Breast epithelium (tissue), 4 donors: ENCODE measurements around the gene MEF2C. TPM values are rescaled to one million over a fixed set of nuclear protein-coding genes. Genes with fewer than 3 reads are reported as not detected.

ENCODE experiments used
- DNase-seq, 2 donors: peaks; one replicate each; pipeline ENCODE4 v3.0.0-alpha.2; 2019; ENCODE audit warnings: low spot score in 2 of 2
- H3K27ac ChIP-seq, 2 donors: fragments of 200-600 bp; sonication (generic) in 1 of 2; one replicate each; pipeline ENCODE4 v1.5.1; 2016 to 2019; ENCODE audit warnings: mild to moderate bottlenecking in 1 of 2
- H3K27me3 ChIP-seq, 2 donors: fragments of 200-600 bp; sonication (generic) in 1 of 2; one replicate each; pipeline versions ENCODE4 v1.5.1 to v1.6.0; 2017 to 2019; ENCODE audit warnings: control low read depth in 1 of 2, mild to moderate bottlenecking in 1 of 2
- H3K36me3 ChIP-seq: fragments of 200-600 bp; one replicate; pipeline ENCODE4 v1.5.1; 2019
- H3K4me1 ChIP-seq, 2 donors: fragments of 200-600 bp; sonication (generic); one replicate each; pipeline ENCODE4 v1.5.1; 2016 to 2019; ENCODE audit warnings: control low read depth in 1 of 2
- H3K4me3 ChIP-seq, 3 donors: fragments of 200-600 bp; sonication (generic); 1 replicate in 2 of 3; 2 replicates in 1 of 3; pipeline ENCODE4 v1.5.1; 2016 to 2019; ENCODE audit warnings: mild to moderate bottlenecking in 3 of 3, moderate library complexity in 2 of 3
- H3K9me3 ChIP-seq, 2 donors: fragments of 200-600 bp; sonication (generic) in 1 of 2; one replicate each; pipeline ENCODE4 v1.5.1; 2016 to 2019; ENCODE audit warnings: control low read depth in 1 of 2
- POLR2A ChIP-seq: fragments of 450-650 bp; IDR thresholded peaks from one replicate; pipeline ENCODE4 v1.6.1; 2016; ENCODE audit warnings: antibody characterized with exemption, mild to moderate bottlenecking, moderate library complexity
- POLR2AphosphoS5 ChIP-seq, 3 donors: sonication (generic); formaldehyde crosslinking; IDR thresholded peaks; one replicate each; pipeline ENCODE4 v1.6.1; 2017; ENCODE audit warnings: antibody characterized with exemption in 3 of 3
- intact Hi-C: fragments of 100-400 bp; cut with DNase I; formaldehyde crosslinking; loops from one replicate; pipeline ENCODE4 v1.15.1; 2023; ENCODE audit warnings: low total_unique reads
- total RNA-seq, 3 donors: library from RNA; depleted of rRNA; stranded (reverse); fragments of >200 nt; gene quantifications; one replicate each; pipeline ENCODE4 v1.1.0, GENCODE V29; 2016
- TF ChIP-seq, protein P1 (sequence below), 3 donors: fragments of 450-650 bp; IDR thresholded peaks; one replicate each; pipeline ENCODE4 v1.5.1; 2016 to 2017; ENCODE audit warnings: antibody characterized with exemption in 3 of 3, mild to moderate bottlenecking in 3 of 3, moderate library complexity in 3 of 3

Gene MEF2C
- total RNA-seq, 3 donors from 2014 or later = 27.4 to 41.8 (median 32.1) TPM

DNA sequence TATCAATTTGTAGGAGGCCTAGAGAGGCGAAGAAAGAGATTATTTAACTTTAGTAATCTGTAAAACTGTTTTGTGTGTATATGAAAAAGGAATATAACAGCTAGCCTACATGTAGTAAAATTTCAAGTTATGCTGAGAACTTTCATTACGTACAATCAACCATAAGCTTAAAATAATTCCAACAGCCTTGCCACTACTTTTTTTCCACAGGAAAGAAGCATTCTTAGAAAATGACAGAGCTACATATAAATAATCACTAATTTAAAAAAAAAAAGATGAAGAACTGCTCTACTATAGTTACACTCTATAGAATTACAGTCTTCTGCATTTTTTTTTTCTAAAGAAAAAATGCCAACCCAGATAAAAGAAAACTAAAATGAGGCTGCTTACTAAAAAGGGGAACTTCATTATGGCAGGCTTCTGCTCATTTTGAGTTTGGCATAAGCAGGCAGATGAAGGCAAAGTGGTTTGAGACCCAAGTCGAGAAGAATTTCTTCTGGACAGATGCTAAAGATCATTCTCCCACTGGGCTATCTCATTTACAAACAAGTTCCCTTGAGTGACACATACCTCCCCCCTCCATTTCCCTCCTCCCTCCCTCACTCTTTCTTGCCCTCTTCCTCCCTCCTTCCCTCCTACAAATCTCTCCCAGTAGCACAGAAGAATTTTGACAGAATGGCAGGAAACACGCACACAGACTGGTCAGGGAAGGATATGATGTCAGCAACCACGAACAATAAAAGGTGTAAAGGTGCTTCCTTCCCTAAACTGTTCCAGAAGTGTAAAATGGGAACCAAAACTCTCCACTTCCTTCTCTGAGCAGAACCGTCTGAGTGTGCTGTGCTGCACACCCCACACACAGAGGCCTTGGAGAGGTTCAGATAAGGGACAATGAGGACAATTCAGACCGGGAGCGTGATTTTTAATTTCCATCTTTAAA lies 56.1 kb downstream of the MEF2C start:
- Histone ChIP-seq H3K4me3 (peak overlapping the region in 1 of 3 donors; percentile 13), H3K9me3 (no peaks in the 10 kb centered on the region), H3K36me3 (no peaks in the 10 kb centered on the region), H3K27ac (peak overlapping the region; percentile 40 to 70), H3K27me3 (no peaks in the 10 kb centered on the region), H3K4me1 (no peaks in the 10 kb centered on the region)
- TF ChIP-seq POLR2AphosphoS5 (IDR thresholded peaks at IDR 0.05) = peak in 2 of 3 donors; percentile 64 to 72
- no peak for TF ChIP-seq POLR2A
- intact Hi-C loops = no loop called here
- DNase-seq = no peak

DNA sequence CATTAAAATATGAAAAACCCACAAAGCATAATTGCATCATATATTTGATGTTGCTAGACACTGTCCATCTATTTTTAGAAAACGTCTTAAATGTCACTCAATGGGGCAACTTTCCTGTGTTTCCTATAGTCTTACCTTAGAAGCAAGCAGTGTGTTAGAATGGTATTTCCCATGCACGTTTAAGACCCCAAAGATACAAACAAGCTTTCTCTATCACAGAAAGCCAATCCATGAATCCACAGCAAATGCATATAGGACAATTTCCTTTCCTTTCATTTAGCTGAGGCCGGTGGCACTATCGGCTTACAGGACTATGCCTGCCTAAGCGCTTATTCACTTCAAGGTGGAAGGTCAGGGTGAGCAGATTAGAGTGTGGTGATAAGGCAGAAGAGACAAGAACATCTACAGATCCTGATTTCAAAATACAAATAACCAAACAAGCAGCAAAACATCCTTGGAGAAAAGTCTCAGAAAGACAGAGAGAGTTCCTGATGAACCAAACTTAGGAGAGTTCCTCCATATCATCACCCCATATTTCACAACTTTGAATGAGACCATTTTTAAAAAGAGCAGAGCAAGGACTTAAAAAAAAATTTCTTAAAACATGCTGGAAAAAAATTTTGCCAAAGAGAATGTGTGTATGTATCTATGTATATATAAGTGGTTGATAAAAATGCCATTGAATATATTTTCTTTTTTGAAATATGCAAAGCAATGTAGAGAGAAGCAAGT lies 57.2 kb downstream of the MEF2C start:
- Histone ChIP-seq H3K4me1 (no peaks in the 10 kb centered on the region), H3K36me3 (no peaks in the 10 kb centered on the region), H3K9me3 (no peaks in the 10 kb centered on the region), H3K4me3 (no peak overlapping the region), H3K27ac (peak overlapping the region; percentile 21 to 76), H3K27me3 (no peaks in the 10 kb centered on the region)
- no peak for DNase-seq
- TF ChIP-seq POLR2A (no peak), POLR2AphosphoS5 (IDR thresholded peaks at IDR 0.05) (no peak)
- TF ChIP-seq, protein P1, sequence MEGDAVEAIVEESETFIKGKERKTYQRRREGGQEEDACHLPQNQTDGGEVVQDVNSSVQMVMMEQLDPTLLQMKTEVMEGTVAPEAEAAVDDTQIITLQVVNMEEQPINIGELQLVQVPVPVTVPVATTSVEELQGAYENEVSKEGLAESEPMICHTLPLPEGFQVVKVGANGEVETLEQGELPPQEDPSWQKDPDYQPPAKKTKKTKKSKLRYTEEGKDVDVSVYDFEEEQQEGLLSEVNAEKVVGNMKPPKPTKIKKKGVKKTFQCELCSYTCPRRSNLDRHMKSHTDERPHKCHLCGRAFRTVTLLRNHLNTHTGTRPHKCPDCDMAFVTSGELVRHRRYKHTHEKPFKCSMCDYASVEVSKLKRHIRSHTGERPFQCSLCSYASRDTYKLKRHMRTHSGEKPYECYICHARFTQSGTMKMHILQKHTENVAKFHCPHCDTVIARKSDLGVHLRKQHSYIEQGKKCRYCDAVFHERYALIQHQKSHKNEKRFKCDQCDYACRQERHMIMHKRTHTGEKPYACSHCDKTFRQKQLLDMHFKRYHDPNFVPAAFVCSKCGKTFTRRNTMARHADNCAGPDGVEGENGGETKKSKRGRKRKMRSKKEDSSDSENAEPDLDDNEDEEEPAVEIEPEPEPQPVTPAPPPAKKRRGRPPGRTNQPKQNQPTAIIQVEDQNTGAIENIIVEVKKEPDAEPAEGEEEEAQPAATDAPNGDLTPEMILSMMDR (IDR thresholded peaks at IDR 0.05) = no peak
- intact Hi-C loops = no loop called here

DNA sequence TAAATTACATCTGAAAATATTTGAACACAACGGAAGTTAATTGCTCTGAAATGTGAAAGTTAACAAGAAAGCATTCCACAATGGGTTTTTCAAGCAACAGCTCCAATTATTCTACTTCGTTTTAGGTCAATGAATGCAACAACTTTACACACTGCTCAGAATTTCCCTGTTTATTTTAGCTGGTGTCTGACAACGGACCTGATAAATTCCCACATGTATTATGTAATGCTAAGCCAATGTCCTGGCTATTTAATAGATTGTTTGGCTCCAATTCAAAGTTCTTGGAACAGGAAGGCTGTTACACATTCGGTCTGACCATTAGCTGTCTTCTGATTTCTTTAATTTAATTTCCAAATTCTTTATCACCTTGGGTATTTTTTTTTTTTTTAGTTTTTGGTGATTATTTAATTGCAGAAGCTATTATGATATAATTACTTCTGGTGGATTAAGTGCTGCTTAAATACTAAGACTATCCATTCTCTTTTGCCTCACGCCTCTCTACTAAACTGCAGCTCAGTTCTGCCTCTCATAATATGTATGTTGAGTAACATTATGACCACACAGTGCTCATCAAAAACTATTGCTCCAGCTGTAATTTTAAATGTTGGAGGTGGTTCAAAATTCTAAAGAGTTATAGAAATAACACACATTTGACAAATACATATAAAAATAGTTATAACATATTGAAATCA lies 57.9 kb downstream of the MEF2C start:
- TF ChIP-seq POLR2A = no peak
- TF ChIP-seq, protein P1 (IDR thresholded peaks at IDR 0.05) = no peak
- TF ChIP-seq POLR2AphosphoS5 (IDR thresholded peaks at IDR 0.05) = no peak
- no peak for DNase-seq
- H3K4me3 ChIP-seq = no peak overlapping the region
- intact Hi-C loops = no loop called here
- H3K27ac ChIP-seq = peak overlapping the region; percentile 21 to 76
- no peaks in the 10 kb centered on the region for H3K36me3 ChIP-seq
- H3K4me1 ChIP-seq = no peaks in the 10 kb centered on the region
- H3K27me3 ChIP-seq = no peaks in the 10 kb centered on the region
- no peaks in the 10 kb centered on the region for H3K9me3 ChIP-seq

DNA sequence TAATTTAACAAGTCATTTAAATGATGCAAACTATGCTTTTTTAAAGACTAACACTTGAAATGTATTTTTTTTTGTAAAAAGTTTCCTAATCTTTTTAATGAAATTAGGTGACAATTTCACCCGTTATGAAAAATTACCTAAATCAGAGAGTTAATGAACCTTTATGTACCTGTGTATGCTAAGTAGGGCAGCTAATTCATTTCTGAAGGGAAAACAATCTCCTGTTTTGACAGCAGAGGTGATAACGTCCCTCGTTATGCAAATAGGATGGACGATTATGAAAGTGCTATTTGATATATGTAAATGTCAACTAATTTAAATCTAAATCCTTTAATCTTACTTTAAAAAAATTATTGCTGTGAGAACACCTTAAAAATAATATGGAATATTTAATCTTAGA lies 58.8 kb downstream of the MEF2C start:
- intact Hi-C loops = no loop called here
- Histone ChIP-seq H3K4me1 (no peaks in the 10 kb centered on the region), H3K27ac (no peak overlapping the region), H3K4me3 (no peak overlapping the region), H3K9me3 (no peaks in the 10 kb centered on the region), H3K27me3 (no peaks in the 10 kb centered on the region), H3K36me3 (no peaks in the 10 kb centered on the region)
- TF ChIP-seq POLR2A (no peak), POLR2AphosphoS5 (IDR thresholded peaks at IDR 0.05) (no peak)
- TF ChIP-seq, protein P1 (IDR thresholded peaks at IDR 0.05) = no peak
- no peak for DNase-seq

DNA sequence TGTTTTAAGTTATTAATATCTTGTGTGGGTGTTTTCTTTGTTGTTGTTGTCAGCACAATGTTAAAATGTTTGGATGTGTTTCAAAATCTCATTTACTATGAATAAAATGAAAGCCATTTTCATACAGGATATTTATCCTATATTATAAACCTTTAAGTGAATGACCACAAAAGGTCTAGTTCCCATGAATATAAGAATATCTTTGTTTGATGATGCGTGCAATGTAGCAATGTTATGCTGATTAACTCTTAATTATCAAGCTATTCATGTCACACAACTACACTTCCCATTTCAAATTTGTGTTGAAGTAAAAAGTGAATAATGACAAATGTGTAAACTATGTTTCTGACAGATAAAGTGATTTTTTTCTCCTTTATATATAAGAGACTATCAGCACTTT lies 59.8 kb downstream of the MEF2C start:
- TF ChIP-seq, protein P1 (IDR thresholded peaks at IDR 0.05) = no peak
- TF ChIP-seq POLR2A (no peak), POLR2AphosphoS5 (IDR thresholded peaks at IDR 0.05) (no peak)
- Histone ChIP-seq H3K4me3 (no peak overlapping the region), H3K9me3 (no peaks in the 10 kb centered on the region), H3K27me3 (no peaks in the 10 kb centered on the region), H3K27ac (no peak overlapping the region), H3K4me1 (no peaks in the 10 kb centered on the region), H3K36me3 (no peaks in the 10 kb centered on the region)
- intact Hi-C loops = no loop called here
- DNase-seq = no peak
